Regular cardiac myocyte (primary cell): ENCODE measurements around the gene BRI3BP. TPM values are rescaled to one million over a fixed set of nuclear protein-coding genes. Genes with fewer than 3 reads are reported as not detected.

Experiments
- total RNA-seq: library from RNA; depleted of rRNA; stranded (reverse); fragments of >200 nt; gene quantifications from 2 replicates; pipeline ENCODE4 v1.2.3, GENCODE V29; 2014

BRI3BP gene
- total RNA-seq = 4.5 and 13.8 TPM in 2 replicates

GRCh38 chr12:124993626-124994436 lies at the start of gene BRI3BP:
TSS of gene BRI3BP (plus strand) at chr12:124993645. CDS start at chr12:124993791, 146 bp downstream.

GRCh38 chr12:125065021-125065918 lies 71.8 kb downstream of the BRI3BP start, which contains the start of gene AACS:
TSS of gene AACS (plus strand) at chr12:125065435. CDS start at chr12:125065585, 150 bp downstream.

Other genes with a start within 250 kb of the BRI3BP start
- gene SCARB1, start 129.8 kb upstream of the BRI3BP start, total RNA-seq = 9.3 and 9.6 TPM in 2 replicates
- 1,670 and 3,017 TPM in 2 replicates for gene UBC, start 79.0 kb upstream of the BRI3BP start, total RNA-seq
- gene DHX37, start 4.5 kb upstream of the BRI3BP start, total RNA-seq = 9.0 and 19.2 TPM in 2 replicates
- 22.0 and 28.6 TPM in 2 replicates for gene AACS, start 71.8 kb downstream of the BRI3BP start, total RNA-seq
- 1.3 and 5.1 TPM in 2 replicates for gene TMEM132B, start 192.7 kb downstream of the BRI3BP start, total RNA-seq